GM12878 (cell line): ENCODE results near the gene ANXA9. TPM values are rescaled to one million over a fixed set of nuclear protein-coding genes. Genes with fewer than 3 reads are reported as not detected.

ENCODE experiments used
- ATAC-seq: fragments of 200-7000 bp; cut with Tn5 transposase; 3 replicates; pipeline ENCODE4 v1.9.1; 2020; ENCODE audit warnings: mild to moderate bottlenecking, moderate library complexity
- BruUV-seq: library from RNA; stranded (reverse); fragments of 400-500 nt; replicated peaks from 2 replicates; lab custom pipeline; 2021; lab: Mats Ljungman, UMichigan
- CTCF ChIA-PET: fragments of 300-600 bp; sonication (Branson Sonifier 250); formaldehyde crosslinking; extraction: SDS; loops from one replicate; lab custom pipeline; 2021; ENCODE audit warnings: inconsistent platforms; lab: Yijun Ruan, JAX
- POLR2A ChIA-PET: fragments of 350-600 bp; formaldehyde crosslinking; extraction: SDS; loops from one replicate; lab custom pipeline; 2021; ENCODE audit warnings: inconsistent platforms; lab: Charles Lee
- RAD21 ChIA-PET: fragments of 300-600 bp; sonication (Branson Sonifier 250); formaldehyde crosslinking; loops from one replicate; lab custom pipeline; 2023; ENCODE audit warnings: antibody characterized with exemption; ENCODE audit not compliant: unreplicated experiment; lab: Charles Lee
- SMC1A ChIA-PET: fragments of 300-600 bp; sonication (Branson Sonifier 250); formaldehyde crosslinking; loops from one replicate; lab custom pipeline; 2023; ENCODE audit not compliant: unreplicated experiment, uncharacterized antibody; lab: Charles Lee
- DNase-seq: peaks from one replicate; pipeline ENCODE4 v3.0.0-alpha.2; 2011; ENCODE audit warnings: low read depth, low spot score
- FAIRE-seq: peaks from 3 replicates; lab custom pipeline; 2011; peaks lifted over from hg19 to GRCh38; lab: Jason Lieb, UNC
- H2AFZ ChIP-seq: 2 replicates; pipeline ENCODE4 v1.6.0; 2011; ENCODE audit warnings: low read depth, low read length, control low read depth; ENCODE audit not compliant: control insufficient read depth
- H3K27ac ChIP-seq: 2 replicates; pipeline ENCODE4 v1.5.1; 2011; ENCODE audit warnings: control low read depth; ENCODE audit not compliant: control insufficient read depth, insufficient read depth
- H3K27me3 ChIP-seq, 2 experiments: replicated peaks in 1 of 2; 2 replicates each; pipeline versions ENCODE4 v1.6.0 to v1.6.1; 2011; ENCODE audit warnings: low read length in 1 of 2; ENCODE audit not compliant: control insufficient read depth in 2 of 2, insufficient read depth in 2 of 2
- H3K36me3 ChIP-seq, 2 experiments: 2 replicates each; pipeline ENCODE4 v1.5.1; 2011; ENCODE audit warnings: low read length in 1 of 2; ENCODE audit not compliant: control insufficient read depth in 2 of 2, insufficient read depth in 2 of 2
- H3K4me1 ChIP-seq: 2 replicates; pipeline ENCODE4 v1.6.1; 2011; ENCODE audit warnings: mild to moderate bottlenecking, low read length, moderate library complexity, mixed read lengths; ENCODE audit not compliant: control insufficient read depth, insufficient read depth
- H3K4me2 ChIP-seq: 2 replicates; pipeline ENCODE4 v1.6.0; 2011; ENCODE audit warnings: control low read depth; ENCODE audit not compliant: control insufficient read depth, insufficient read depth
- H3K4me3 ChIP-seq: fragments of 200-600 bp; sonication (generic); 2 replicates; pipeline ENCODE4 v1.5.1; 2016
- H3K79me2 ChIP-seq: 2 replicates; pipeline ENCODE4 v1.6.0; 2011; ENCODE audit warnings: low read length; ENCODE audit not compliant: control insufficient read depth, insufficient read depth
- H3K9ac ChIP-seq: 2 replicates; pipeline ENCODE4 v1.8.0; 2011; ENCODE audit warnings: low read length, control low read depth, mixed read lengths; ENCODE audit not compliant: control insufficient read depth, insufficient read depth
- H3K9me3 ChIP-seq: replicated peaks from 3 replicates; pipeline ENCODE4 v1.5.1; 2011; ENCODE audit warnings: mild to moderate bottlenecking, low read length; ENCODE audit not compliant: control insufficient read depth, insufficient read depth
- H4K20me1 ChIP-seq: 2 replicates; pipeline ENCODE4 v1.6.0; 2011; ENCODE audit not compliant: control insufficient read depth, insufficient read depth
- CREB1 ChIP-seq: IDR thresholded peaks from 2 replicates; pipeline ENCODE4 v1.6.1; 2012; ENCODE audit warnings: low read depth, mild to moderate bottlenecking, inconsistent platforms
- HDGF ChIP-seq: fragments of 450-650 bp; IDR thresholded peaks from 2 replicates; pipeline ENCODE4 v1.6.1; 2016; ENCODE audit warnings: antibody characterized with exemption
- JUND ChIP-seq: IDR thresholded peaks from 2 replicates; pipeline ENCODE4 v1.6.1; 2012; ENCODE audit warnings: low read depth, mild to moderate bottlenecking, low read length, improper control_type of control experiment, moderate library complexity
- RAD51 ChIP-seq: fragments of 450-650 bp; IDR thresholded peaks from 2 replicates; pipeline ENCODE4 v1.6.1; 2016; ENCODE audit warnings: moderate library complexity, mild to moderate bottlenecking, inconsistent platforms
- ZNF24 ChIP-seq: fragments of 450-650 bp; IDR thresholded peaks from 2 replicates; pipeline ENCODE4 v1.6.1; 2017; ENCODE audit warnings: antibody characterized with exemption, mild to moderate bottlenecking
- WGBS: methylation state at CpG from one replicate; pipeline ENCODE4 v1.1.6; 2016; ENCODE audit warnings: low lambda C conversion rate; ENCODE audit not compliant: insufficient replicate concordance, insufficient coverage; ENCODE audit errors: missing lambda C conversion rate; 5-methylcytosine and 5-hydroxymethylcytosine counted together
- in situ Hi-C: fragments of 300-500 bp; cut with MboI; formaldehyde crosslinking; loops from 9 replicates; pipeline ENCODE4 v1.14.3; 2018; ENCODE audit warnings: mixed read lengths
- intact Hi-C: fragments of 100-400 bp; cut with micrococcal nuclease; formaldehyde crosslinking; loops from one replicate; pipeline ENCODE4 v1.14.2; 2022; ENCODE audit not compliant: unreplicated experiment
- polyA plus RNA-seq, 11 experiments: library from polyadenylated mRNA; depleted of rRNA in 4 of 11; unstranded in 6 of 11; stranded (reverse) in 5 of 11; fragments of >200 nt; fragmentation: Nextera tagmentation in 4 of 11; fragmentation: Illumina TruSeq in 1 of 11; extraction: Ambion mirVana in 4 of 11; extraction: Trizol in 1 of 11; gene quantifications; 1 replicate in 1 of 11; 2 replicates in 10 of 11; pipeline versions ENCODE4 v1.2.1 to v1.2.3, GENCODE V29; 2011 to 2016; ENCODE audit warnings: inconsistent platforms in 2 of 11, missing spikeins in 2 of 11, low read depth in 1 of 11
- total RNA-seq, 4 experiments: library from RNA; depleted of rRNA in 3 of 4; stranded (reverse); fragments of >200 nt in 3 of 4; fragmentation: Illumina TruSeq in 1 of 4; extraction: Trizol in 1 of 4; gene quantifications; 2 replicates each; pipeline versions ENCODE4 v1.2.1 to v1.2.3, GENCODE V29; 2013 to 2021
- TF ChIP-seq, protein P1 (sequence below): IDR thresholded peaks from 2 replicates; pipeline ENCODE4 v1.6.1; 2012; ENCODE audit warnings: low read depth, low read length, improper control_type of control experiment
- TF ChIP-seq, protein P2 (sequence below): IDR thresholded peaks from 2 replicates; pipeline ENCODE4 v1.6.1; 2012; ENCODE audit warnings: low read depth, low read length, improper control_type of control experiment
- TF ChIP-seq, protein P3 (sequence below): IDR thresholded peaks from 2 replicates; pipeline ENCODE4 v1.6.1; 2011; ENCODE audit warnings: low read depth, mild to moderate bottlenecking, low read length, moderate library complexity, borderline replicate concordance; ENCODE audit errors: extremely low read depth
- TF ChIP-seq, protein P4 (sequence below): fragments of 450-650 bp; IDR thresholded peaks from 2 replicates; pipeline ENCODE4 v1.6.1; 2017; ENCODE audit warnings: low read depth, mild to moderate bottlenecking, moderate library complexity
- TF ChIP-seq, protein P5 (sequence below): IDR thresholded peaks from 2 replicates; pipeline ENCODE4 v1.6.1; 2011; ENCODE audit warnings: borderline replicate concordance, low read depth, mild to moderate bottlenecking, moderate library complexity, mixed read lengths, low read length; ENCODE audit not compliant: insufficient read depth; ENCODE audit errors: extremely low read length

ANXA9 gene
- total and polyA plus RNA-seq, 10 of the 15 experiments (the other 5 are each of a cell fraction or from before 2014, with no cell fraction given): 0.04 to 0.43 (median 0.18) TPM; not detected in 4

DNA sequence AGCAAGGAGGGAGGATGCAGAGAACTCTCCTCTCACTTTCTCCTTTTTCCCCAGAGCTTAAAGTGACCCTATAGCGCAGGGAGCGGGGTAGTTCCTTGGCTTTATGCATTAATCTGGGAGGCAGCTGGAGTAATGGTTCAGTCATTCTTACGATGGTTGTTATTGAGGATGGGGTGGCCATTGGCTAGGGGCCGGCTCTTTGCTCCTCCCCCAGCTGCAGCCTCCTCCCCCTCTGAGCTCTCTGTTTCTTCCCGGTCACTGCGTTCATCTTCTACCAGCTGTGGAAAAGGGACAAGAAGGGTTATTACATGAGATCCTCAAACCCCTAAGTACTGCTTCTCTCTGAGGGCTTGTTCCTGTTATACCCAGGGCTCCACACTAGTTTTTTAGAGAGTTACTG lies 16.1 kb upstream of the ANXA9 start:
- TF ChIP-seq, protein P1, sequence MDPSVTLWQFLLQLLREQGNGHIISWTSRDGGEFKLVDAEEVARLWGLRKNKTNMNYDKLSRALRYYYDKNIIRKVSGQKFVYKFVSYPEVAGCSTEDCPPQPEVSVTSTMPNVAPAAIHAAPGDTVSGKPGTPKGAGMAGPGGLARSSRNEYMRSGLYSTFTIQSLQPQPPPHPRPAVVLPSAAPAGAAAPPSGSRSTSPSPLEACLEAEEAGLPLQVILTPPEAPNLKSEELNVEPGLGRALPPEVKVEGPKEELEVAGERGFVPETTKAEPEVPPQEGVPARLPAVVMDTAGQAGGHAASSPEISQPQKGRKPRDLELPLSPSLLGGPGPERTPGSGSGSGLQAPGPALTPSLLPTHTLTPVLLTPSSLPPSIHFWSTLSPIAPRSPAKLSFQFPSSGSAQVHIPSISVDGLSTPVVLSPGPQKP: no peak
- no peak for TF ChIP-seq HDGF
- H3K4me2 ChIP-seq: no peak overlapping the region
- no peak overlapping the region for H3K4me3 ChIP-seq
- no peak overlapping the region for H3K9ac ChIP-seq
- no peaks in the 10 kb centered on the region for H3K27me3 ChIP-seq
- SMC1A ChIA-PET: interaction anchor here (0.9 kb wide), 1 partner anchor 8 kb away, joined by 3 read pairs; no protein-coding TSS in a partner anchor
- H3K27ac ChIP-seq: no peak overlapping the region
- BruUV-seq: no TSS peak
- ATAC-seq: no peak
- CTCF ChIA-PET: interaction anchor here (1.0 to 1.3 kb wide), 4 partner anchors 11 to 286 kb away, joined by 3 to 6 read pairs (median 4); no protein-coding TSS in a partner anchor
- H3K79me2 ChIP-seq: peaks cover 7% of the 10 kb centered on the region
- no peaks in the 10 kb centered on the region for H3K9me3 ChIP-seq
- POLR2A ChIA-PET: interaction anchor here (0.5 kb wide), 1 partner anchor 125 kb away, joined by 3 read pairs; no protein-coding TSS in a partner anchor
- no peak overlapping the region for H2AFZ ChIP-seq
- peaks cover 22 to 37% of the 10 kb centered on the region in 2 experiments for H3K36me3 ChIP-seq
- intact Hi-C loops (no loop called here), in situ Hi-C loops (no loop called here)
- no peaks in the 10 kb centered on the region for H4K20me1 ChIP-seq
- RAD21 ChIA-PET: no interaction called here
- 78% methylated on average over 6 of the region's 6 CpGs for WGBS
- H3K4me1 ChIP-seq: no peaks in the 10 kb centered on the region
- DNase-seq: no peak
- no peak for FAIRE-seq

DNA sequence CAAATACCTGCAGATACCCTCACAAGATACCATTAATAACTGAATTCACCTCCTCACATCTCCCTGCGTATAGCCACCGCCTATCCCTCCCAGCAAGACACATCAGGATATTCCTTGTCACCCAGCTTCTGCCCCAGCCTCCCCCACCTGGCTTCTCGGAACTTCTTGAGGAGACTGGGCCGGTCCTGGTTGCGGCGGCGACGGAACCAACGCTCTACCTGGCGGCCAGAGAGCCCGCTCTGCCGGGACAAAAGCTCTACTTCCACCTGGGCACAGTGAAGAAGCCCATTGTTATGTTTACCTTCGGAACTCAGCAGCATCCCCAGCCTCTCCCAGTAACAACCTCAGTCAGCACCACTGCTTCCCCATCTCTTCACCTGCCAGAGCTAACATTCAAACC lies 14.2 kb upstream of the ANXA9 start:
- Histone ChIP-seq H3K4me3 (no peak overlapping the region), H2AFZ (no peak overlapping the region), H3K27me3 (no peaks in the 10 kb centered on the region), H3K4me1 (peaks cover 7% of the 10 kb centered on the region; the same call in 1 of the 2 replicates), H3K36me3 (peaks cover 22 to 27% of the 10 kb centered on the region in 2 experiments), H3K79me2 (peaks cover 23% of the 10 kb centered on the region), H3K4me2 (no peak overlapping the region), H3K9me3 (no peaks in the 10 kb centered on the region), H3K27ac (no peak overlapping the region), H3K9ac (no peak overlapping the region), H4K20me1 (no peaks in the 10 kb centered on the region)
- FAIRE-seq: no peak
- no TSS peak for BruUV-seq
- intact Hi-C loops: no loop called here
- ChIA-PET RAD21 (no interaction called here), CTCF (interaction anchor here (0.6 to 1.1 kb wide), 2 partner anchors 10 to 17 kb away, joined by 3 to 4 read pairs; no protein-coding TSS in a partner anchor), POLR2A (interaction anchor here (0.6 kb wide), 1 partner anchor 70 kb away, joined by 5 read pairs; no protein-coding TSS in a partner anchor), SMC1A (no interaction called here)
- WGBS: 99% methylated on average over 13 of the region's 13 CpGs
- no peak for DNase-seq
- no peak for ATAC-seq
- in situ Hi-C loops: no loop called here
- TF ChIP-seq, protein P2, sequence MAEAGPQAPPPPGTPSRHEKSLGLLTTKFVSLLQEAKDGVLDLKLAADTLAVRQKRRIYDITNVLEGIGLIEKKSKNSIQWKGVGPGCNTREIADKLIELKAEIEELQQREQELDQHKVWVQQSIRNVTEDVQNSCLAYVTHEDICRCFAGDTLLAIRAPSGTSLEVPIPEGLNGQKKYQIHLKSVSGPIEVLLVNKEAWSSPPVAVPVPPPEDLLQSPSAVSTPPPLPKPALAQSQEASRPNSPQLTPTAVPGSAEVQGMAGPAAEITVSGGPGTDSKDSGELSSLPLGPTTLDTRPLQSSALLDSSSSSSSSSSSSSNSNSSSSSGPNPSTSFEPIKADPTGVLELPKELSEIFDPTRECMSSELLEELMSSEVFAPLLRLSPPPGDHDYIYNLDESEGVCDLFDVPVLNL: no peak
- TF ChIP-seq, protein P3, sequence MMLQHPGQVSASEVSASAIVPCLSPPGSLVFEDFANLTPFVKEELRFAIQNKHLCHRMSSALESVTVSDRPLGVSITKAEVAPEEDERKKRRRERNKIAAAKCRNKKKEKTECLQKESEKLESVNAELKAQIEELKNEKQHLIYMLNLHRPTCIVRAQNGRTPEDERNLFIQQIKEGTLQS: no peak
- no peak for TF ChIP-seq RAD51
- no peak for TF ChIP-seq JUND
- no peak for TF ChIP-seq ZNF24
- TF ChIP-seq CREB1: no peak
- TF ChIP-seq, protein P4, sequence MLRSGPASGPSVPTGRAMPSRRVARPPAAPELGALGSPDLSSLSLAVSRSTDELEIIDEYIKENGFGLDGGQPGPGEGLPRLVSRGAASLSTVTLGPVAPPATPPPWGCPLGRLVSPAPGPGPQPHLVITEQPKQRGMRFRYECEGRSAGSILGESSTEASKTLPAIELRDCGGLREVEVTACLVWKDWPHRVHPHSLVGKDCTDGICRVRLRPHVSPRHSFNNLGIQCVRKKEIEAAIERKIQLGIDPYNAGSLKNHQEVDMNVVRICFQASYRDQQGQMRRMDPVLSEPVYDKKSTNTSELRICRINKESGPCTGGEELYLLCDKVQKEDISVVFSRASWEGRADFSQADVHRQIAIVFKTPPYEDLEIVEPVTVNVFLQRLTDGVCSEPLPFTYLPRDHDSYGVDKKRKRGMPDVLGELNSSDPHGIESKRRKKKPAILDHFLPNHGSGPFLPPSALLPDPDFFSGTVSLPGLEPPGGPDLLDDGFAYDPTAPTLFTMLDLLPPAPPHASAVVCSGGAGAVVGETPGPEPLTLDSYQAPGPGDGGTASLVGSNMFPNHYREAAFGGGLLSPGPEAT: no peak
- TF ChIP-seq, protein P5, sequence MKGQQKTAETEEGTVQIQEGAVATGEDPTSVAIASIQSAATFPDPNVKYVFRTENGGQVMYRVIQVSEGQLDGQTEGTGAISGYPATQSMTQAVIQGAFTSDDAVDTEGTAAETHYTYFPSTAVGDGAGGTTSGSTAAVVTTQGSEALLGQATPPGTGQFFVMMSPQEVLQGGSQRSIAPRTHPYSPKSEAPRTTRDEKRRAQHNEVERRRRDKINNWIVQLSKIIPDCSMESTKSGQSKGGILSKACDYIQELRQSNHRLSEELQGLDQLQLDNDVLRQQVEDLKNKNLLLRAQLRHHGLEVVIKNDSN: no peak
